Smooth muscle cell (in vitro differentiated cells): ENCODE data around the gene RBM5. TPM values are rescaled to one million over a fixed set of nuclear protein-coding genes. Genes with fewer than 3 reads are reported as not detected.

Experiments
- DNase-seq: peaks from one replicate; lab custom pipeline; 2025; ENCODE audit not compliant: unreplicated experiment; lab: John Stamatoyannopoulos, UW
- H2AFZ ChIP-seq: fragments of 200-600 bp; sonication (generic); 2 replicates; pipeline ENCODE4 v1.6.0; 2016; ENCODE audit warnings: antibody characterized with exemption, low read depth, mild to moderate bottlenecking
- H3F3A ChIP-seq: fragments of 200-600 bp; sonication (generic); 2 replicates; pipeline ENCODE4 v1.6.0; 2017; ENCODE audit warnings: antibody characterized with exemption, low read depth
- H3K27ac ChIP-seq: fragments of 200-600 bp; sonication (generic); 2 replicates; pipeline ENCODE4 v1.5.1; 2016; ENCODE audit warnings: low read depth, mild to moderate bottlenecking
- H3K27me3 ChIP-seq: fragments of 200-600 bp; sonication (generic); 2 replicates; pipeline ENCODE4 v1.6.1; 2016; ENCODE audit warnings: low read depth, mild to moderate bottlenecking
- H3K36me3 ChIP-seq: fragments of 200-600 bp; sonication (generic); 2 replicates; pipeline ENCODE4 v1.5.1; 2016; ENCODE audit warnings: low read depth
- H3K4me1 ChIP-seq: fragments of 200-600 bp; sonication (generic); 2 replicates; pipeline ENCODE4 v1.5.1; 2016; ENCODE audit warnings: low read depth
- H3K4me2 ChIP-seq: fragments of 200-600 bp; sonication (generic); 2 replicates; pipeline ENCODE4 v1.6.0; 2016; ENCODE audit warnings: mild to moderate bottlenecking
- H3K4me3 ChIP-seq: fragments of 200-600 bp; sonication (generic); 2 replicates; pipeline ENCODE4 v1.5.1; 2016; ENCODE audit warnings: mild to moderate bottlenecking
- H3K79me2 ChIP-seq: fragments of 200-600 bp; sonication (generic); 2 replicates; pipeline ENCODE4 v1.6.0; 2016; ENCODE audit warnings: low read depth, mild to moderate bottlenecking
- H3K9ac ChIP-seq: fragments of 200-600 bp; sonication (generic); 2 replicates; pipeline ENCODE4 v1.6.0; 2016; ENCODE audit warnings: low read depth
- H3K9me3 ChIP-seq: fragments of 200-600 bp; sonication (generic); replicated peaks from 2 replicates; pipeline ENCODE4 v1.5.1; 2016; ENCODE audit warnings: low read depth
- H4K20me1 ChIP-seq: fragments of 200-600 bp; sonication (generic); 2 replicates; pipeline ENCODE4 v1.6.0; 2016; ENCODE audit warnings: low read depth
- WGBS: methylation state at CpG from one replicate; pipeline ENCODE4 v1.1.7; 2016; ENCODE audit warnings: low lambda C conversion rate; 5-methylcytosine and 5-hydroxymethylcytosine counted together
- polyA plus RNA-seq: library from polyadenylated mRNA; unstranded; fragments of >200 nt; fragmentation: Nextera tagmentation; extraction: Ambion mirVana; gene quantifications from 2 replicates; pipeline ENCODE4 v1.2.1, GENCODE V29; 2016
- total RNA-seq: library from RNA; depleted of rRNA; stranded (reverse); fragments of >200 nt; gene quantifications from 2 replicates; pipeline ENCODE4 v1.2.3, GENCODE V29; 2014
- TF ChIP-seq, protein P1 (sequence below): fragments of 200-600 bp; sonication (generic); IDR thresholded peaks from 2 replicates; pipeline ENCODE4 v1.5.1; 2017; ENCODE audit warnings: borderline replicate concordance, mild to moderate bottlenecking, antibody characterized with exemption; ENCODE audit not compliant: insufficient read depth, poor library complexity, severe bottlenecking

RBM5 gene
- total and polyA plus RNA-seq, 2 experiments from 2014 or later = 56.0 to 151 TPM

DNA sequence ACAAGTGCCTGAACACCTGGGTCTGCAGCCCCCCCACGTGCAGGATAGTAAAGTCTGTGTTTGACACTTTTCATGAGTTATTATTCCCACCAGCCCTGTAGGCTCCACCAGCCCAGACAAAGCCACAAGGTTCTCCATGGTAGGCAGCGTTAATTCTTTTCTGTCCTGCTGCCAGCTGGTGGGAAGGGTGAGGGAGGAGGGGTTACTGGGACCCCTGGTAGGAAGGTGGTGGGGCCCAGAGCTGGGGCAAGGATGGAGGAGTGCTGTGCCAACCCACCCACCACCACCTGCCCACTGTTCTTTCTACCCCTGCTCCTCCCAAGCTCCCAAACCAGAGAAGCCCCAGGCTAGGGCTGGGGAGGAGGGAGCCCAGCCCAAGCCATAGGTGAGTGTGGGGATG is 45.6 kb downstream of the RBM5 start:
- 67% methylated on average over 2 of the region's 2 CpGs for WGBS
- Histone ChIP-seq H3K4me1 (peaks cover 29% of the 10 kb centered on the region), H3K4me3 (no peak overlapping the region), H3K79me2 (no peaks in the 10 kb centered on the region), H4K20me1 (no peaks in the 10 kb centered on the region), H3K9ac (no peak overlapping the region), H2AFZ (no peak overlapping the region), H3K36me3 (no peaks in the 10 kb centered on the region), H3K27ac (no peak overlapping the region), H3K4me2 (no peak overlapping the region), H3K27me3 (no peaks in the 10 kb centered on the region), H3F3A (no peaks in the 10 kb centered on the region), H3K9me3 (no peaks in the 10 kb centered on the region)
- TF ChIP-seq, protein P1, sequence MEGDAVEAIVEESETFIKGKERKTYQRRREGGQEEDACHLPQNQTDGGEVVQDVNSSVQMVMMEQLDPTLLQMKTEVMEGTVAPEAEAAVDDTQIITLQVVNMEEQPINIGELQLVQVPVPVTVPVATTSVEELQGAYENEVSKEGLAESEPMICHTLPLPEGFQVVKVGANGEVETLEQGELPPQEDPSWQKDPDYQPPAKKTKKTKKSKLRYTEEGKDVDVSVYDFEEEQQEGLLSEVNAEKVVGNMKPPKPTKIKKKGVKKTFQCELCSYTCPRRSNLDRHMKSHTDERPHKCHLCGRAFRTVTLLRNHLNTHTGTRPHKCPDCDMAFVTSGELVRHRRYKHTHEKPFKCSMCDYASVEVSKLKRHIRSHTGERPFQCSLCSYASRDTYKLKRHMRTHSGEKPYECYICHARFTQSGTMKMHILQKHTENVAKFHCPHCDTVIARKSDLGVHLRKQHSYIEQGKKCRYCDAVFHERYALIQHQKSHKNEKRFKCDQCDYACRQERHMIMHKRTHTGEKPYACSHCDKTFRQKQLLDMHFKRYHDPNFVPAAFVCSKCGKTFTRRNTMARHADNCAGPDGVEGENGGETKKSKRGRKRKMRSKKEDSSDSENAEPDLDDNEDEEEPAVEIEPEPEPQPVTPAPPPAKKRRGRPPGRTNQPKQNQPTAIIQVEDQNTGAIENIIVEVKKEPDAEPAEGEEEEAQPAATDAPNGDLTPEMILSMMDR = no peak
- no peak for DNase-seq

DNA sequence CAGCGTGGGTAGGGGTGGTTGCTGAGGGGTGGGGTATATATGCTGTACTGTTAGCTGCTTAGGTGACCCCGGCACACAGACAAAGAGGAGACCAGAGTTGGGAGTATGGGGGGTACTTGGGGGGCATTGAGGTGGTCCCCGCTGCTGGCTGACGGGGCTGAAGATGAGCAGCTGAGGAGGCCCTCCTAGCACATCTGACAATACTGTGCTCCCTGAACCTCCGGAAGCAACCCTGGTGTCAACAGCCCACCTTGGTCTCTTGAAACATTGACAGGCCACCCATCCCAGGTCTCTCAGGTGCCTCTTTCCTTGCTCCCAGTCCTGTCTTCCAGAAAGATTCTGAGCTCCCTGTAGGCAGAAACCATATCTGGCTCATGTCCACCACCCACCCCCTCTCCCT is 47.2 kb downstream of the RBM5 start:
- no peak for DNase-seq
- H3K27ac ChIP-seq = no peak overlapping the region
- H3K9me3 ChIP-seq = no peaks in the 10 kb centered on the region
- H3K4me2 ChIP-seq = no peak overlapping the region
- TF ChIP-seq, protein P1 = no peak
- 96% methylated on average over 5 of the region's 5 CpGs for WGBS
- peaks cover 33% of the 10 kb centered on the region for H3K4me1 ChIP-seq
- no peaks in the 10 kb centered on the region for H3K36me3 ChIP-seq
- no peak overlapping the region for H2AFZ ChIP-seq
- no peaks in the 10 kb centered on the region for H3F3A ChIP-seq
- no peaks in the 10 kb centered on the region for H3K27me3 ChIP-seq
- H4K20me1 ChIP-seq = no peaks in the 10 kb centered on the region
- H3K9ac ChIP-seq = no peak overlapping the region
- H3K79me2 ChIP-seq = no peaks in the 10 kb centered on the region
- no peak overlapping the region for H3K4me3 ChIP-seq

DNA sequence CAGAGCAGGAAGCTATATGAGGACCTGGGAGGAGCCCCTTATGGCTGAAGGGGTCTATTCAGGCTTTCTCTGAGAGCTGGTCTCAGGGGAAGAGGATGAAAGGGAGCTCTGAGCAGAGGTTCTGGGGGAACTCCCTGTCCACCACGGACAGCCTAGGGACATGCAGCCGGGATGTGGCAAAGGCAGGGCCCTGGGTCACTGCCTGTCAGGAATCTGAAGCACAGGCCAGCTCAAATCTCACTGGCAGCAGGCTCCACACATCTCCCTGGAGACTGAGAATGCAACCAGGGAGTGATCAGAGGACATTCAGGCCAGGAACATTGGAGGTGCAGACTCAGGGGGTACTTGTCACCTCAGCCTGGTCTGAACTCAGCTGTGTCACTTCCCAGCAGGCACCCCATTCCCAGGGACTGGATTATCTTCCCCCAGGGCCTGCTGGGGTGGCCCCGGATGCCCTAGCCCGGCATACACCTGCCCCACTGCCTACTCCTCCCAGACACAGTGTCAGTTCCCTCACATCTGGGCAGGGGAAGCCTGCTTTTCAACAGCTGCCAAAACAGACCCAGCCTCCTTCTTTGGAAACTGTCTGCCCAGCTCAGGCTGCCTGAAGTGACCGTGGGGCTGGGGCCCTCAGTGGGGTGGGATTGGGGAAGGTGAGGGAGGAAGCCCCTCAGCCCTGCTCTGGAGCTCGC is 48.1 kb downstream of the RBM5 start:
- WGBS = 74% methylated on average over 6 of the region's 6 CpGs
- no peak overlapping the region for H3K4me3 ChIP-seq
- no peak for DNase-seq
- no peaks in the 10 kb centered on the region for H3K79me2 ChIP-seq
- TF ChIP-seq, protein P1 = no peak
- H3K9me3 ChIP-seq = no peaks in the 10 kb centered on the region
- no peaks in the 10 kb centered on the region for H3K27me3 ChIP-seq
- peaks cover 33% of the 10 kb centered on the region for H3K4me1 ChIP-seq
- no peak overlapping the region for H2AFZ ChIP-seq
- H3K27ac ChIP-seq = no peak overlapping the region
- H3F3A ChIP-seq = no peaks in the 10 kb centered on the region
- no peak overlapping the region for H3K4me2 ChIP-seq
- no peaks in the 10 kb centered on the region for H4K20me1 ChIP-seq
- H3K36me3 ChIP-seq = no peaks in the 10 kb centered on the region
- H3K9ac ChIP-seq = no peak overlapping the region

DNA sequence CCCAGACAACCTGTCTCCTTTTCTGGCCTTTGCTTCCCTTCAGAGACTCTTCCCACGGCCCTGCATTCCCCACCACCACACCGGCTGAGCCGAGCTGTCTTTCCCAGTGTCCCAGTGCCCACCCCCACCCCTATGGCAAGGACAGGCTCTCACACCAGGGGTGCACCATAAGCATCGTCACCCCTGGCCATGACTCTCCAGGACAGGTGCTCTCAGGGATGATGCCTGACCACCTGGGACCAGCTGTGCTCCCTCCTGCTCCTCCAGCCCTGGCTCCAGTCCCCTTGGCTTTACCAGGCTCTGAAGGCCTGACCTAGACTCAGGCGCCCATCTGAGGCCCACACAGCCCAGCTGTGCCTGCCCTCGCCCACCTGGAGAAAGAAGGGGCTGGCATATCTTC is 48.8 kb downstream of the RBM5 start:
- WGBS = 81% methylated on average over 6 of the region's 6 CpGs
- H3K9ac ChIP-seq = no peak overlapping the region
- no peak overlapping the region for H2AFZ ChIP-seq
- no peak for DNase-seq
- H3K4me3 ChIP-seq = no peak overlapping the region
- no peaks in the 10 kb centered on the region for H3F3A ChIP-seq
- no peaks in the 10 kb centered on the region for H4K20me1 ChIP-seq
- H3K36me3 ChIP-seq = no peaks in the 10 kb centered on the region
- no peaks in the 10 kb centered on the region for H3K27me3 ChIP-seq
- H3K4me2 ChIP-seq = no peak overlapping the region
- H3K9me3 ChIP-seq = no peaks in the 10 kb centered on the region
- H3K4me1 ChIP-seq = peaks cover 33% of the 10 kb centered on the region
- no peak overlapping the region for H3K27ac ChIP-seq
- TF ChIP-seq, protein P1 = no peak
- no peaks in the 10 kb centered on the region for H3K79me2 ChIP-seq
